ENCODE measurements around the gene PTEN.

PTEN gene

GRCh38 chr10:87847550-87847949 lies 15.9 kb upstream of the PTEN start:
- no peak for TF ChIP-seq YY1 (IDR thresholded peaks at IDR 0.05; ENCODE audit: low read depth)
- no peak for TF ChIP-seq TEAD4 (IDR thresholded peaks at IDR 0.05)
- no peak for TF ChIP-seq CREB1 (IDR thresholded peaks at IDR 0.05; ENCODE audit: low read depth)
- no peak for TF ChIP-seq REST (IDR thresholded peaks at IDR 0.05; ENCODE audit: low read depth)
- no peak for TF ChIP-seq ZBTB7A (IDR thresholded peaks at IDR 0.05; ENCODE audit: low read depth)
- TF ChIP-seq MAX (IDR thresholded peaks at IDR 0.05), result no peak
- no peak for TF ChIP-seq FOXM1 (IDR thresholded peaks at IDR 0.05; ENCODE audit: borderline replicate concordance, low read depth)
- TF ChIP-seq USF1 (IDR thresholded peaks at IDR 0.05), result no peak
- no peak for TF ChIP-seq CEBPB (IDR thresholded peaks at IDR 0.05)
- TF ChIP-seq TCF12 (IDR thresholded peaks at IDR 0.05; ENCODE audit: low read depth), result no peak
- TF ChIP-seq TAF1 (IDR thresholded peaks at IDR 0.05; ENCODE audit: low read depth), result no peak
- no peak for TF ChIP-seq RAD21 (IDR thresholded peaks at IDR 0.05; ENCODE audit: low read depth)
- no peak for TF ChIP-seq EP300 (IDR thresholded peaks at IDR 0.05; ENCODE audit: borderline replicate concordance)
- TF ChIP-seq NFIC (IDR thresholded peaks at IDR 0.05), result no peak

DNA sequence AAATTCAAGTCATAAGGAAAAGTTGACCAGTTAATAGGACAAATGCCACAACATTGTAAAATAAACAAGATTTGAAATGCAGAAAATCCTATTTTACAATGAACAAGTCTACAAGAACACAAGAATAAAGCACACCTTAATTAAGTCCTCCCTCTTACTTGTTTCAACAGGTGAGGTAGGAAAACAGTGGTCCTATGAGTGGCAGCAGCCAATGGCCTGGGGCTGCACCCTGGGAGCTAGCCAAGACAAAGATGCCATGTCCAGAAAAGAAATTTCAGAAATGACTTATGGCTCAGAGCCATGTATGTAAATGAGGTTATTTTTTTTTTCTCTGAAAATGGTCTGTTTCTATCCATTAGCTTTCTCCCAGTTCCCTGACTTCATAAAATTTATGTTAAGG lies 14.4 kb upstream of the PTEN start:
- peak; percentile 22; the same call in 1 of the 2 replicates for TF ChIP-seq NFIC (IDR thresholded peaks at IDR 0.05)
- TF ChIP-seq TEAD4 (IDR thresholded peaks at IDR 0.05), result no peak

DNA sequence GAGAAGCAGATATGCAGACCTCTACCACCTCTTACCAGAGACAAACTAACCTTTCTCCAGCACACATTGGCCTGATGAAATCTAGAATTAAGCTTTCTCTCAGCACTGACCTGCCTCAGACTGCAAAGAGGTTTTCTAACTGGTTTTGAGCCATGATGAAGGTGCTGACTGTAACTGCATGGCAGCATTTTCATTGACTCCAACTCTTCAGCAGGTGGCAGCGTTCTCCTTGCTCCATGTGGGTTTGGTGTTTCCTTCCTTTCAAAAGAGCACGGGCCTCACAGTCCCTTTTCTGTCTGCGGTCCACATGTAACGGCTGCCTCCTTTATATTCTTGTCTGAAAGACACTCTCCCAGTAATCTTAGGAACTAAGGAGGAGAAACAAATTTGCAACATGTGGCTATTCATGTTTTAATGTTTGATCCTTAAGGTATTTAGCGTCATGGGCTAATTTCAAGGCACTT lies 12.7 kb upstream of the PTEN start:
- TF ChIP-seq EP300 (IDR thresholded peaks at IDR 0.05; ENCODE audit: borderline replicate concordance), result no peak
- TF ChIP-seq RAD21 (IDR thresholded peaks at IDR 0.05; ENCODE audit: low read depth), result peak; percentile 94

DNA sequence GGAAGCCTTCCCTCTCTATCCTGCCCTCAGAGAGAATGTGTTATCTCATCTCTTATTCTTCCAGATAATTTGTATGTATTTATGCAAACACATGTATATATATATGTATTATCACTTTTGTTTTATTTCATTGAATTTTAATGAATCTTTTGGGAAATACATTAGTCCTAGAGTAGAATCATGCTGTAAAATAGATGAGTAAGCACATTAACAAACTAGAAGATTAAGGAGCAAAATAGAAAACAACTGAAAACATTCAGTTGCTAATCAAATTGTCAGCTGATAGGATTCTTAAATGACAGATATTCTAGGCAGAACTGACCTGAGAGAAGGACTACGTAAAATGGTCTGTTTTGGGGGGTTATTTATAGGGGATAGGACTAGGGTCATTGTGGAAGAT lies 11.3 kb upstream of the PTEN start:
- TF ChIP-seq CREB1 (IDR thresholded peaks at IDR 0.05; ENCODE audit: low read depth), result no peak
- no peak for TF ChIP-seq EP300 (IDR thresholded peaks at IDR 0.05; ENCODE audit: borderline replicate concordance)
- TF ChIP-seq YY1 (IDR thresholded peaks at IDR 0.05; ENCODE audit: low read depth), result no peak
- no peak for TF ChIP-seq TAF1 (IDR thresholded peaks at IDR 0.05; ENCODE audit: low read depth)
- TF ChIP-seq EGR1 (IDR thresholded peaks at IDR 0.05), result no peak
- TF ChIP-seq REST (IDR thresholded peaks at IDR 0.05; ENCODE audit: low read depth), result no peak
- no peak for TF ChIP-seq TCF12 (IDR thresholded peaks at IDR 0.05; ENCODE audit: low read depth)
- TF ChIP-seq NFIC (IDR thresholded peaks at IDR 0.05), result no peak
- no peak for TF ChIP-seq USF1 (IDR thresholded peaks at IDR 0.05)
- TF ChIP-seq FOXM1 (IDR thresholded peaks at IDR 0.05; ENCODE audit: borderline replicate concordance, low read depth), result no peak

GRCh38 chr10:87860156-87860795 lies 3.1 kb upstream of the PTEN start:
- TF ChIP-seq CEBPB (IDR thresholded peaks at IDR 0.05) (no peak), RAD21 (IDR thresholded peaks at IDR 0.05; ENCODE audit: low read depth) (peak; percentile 55)

DNA sequence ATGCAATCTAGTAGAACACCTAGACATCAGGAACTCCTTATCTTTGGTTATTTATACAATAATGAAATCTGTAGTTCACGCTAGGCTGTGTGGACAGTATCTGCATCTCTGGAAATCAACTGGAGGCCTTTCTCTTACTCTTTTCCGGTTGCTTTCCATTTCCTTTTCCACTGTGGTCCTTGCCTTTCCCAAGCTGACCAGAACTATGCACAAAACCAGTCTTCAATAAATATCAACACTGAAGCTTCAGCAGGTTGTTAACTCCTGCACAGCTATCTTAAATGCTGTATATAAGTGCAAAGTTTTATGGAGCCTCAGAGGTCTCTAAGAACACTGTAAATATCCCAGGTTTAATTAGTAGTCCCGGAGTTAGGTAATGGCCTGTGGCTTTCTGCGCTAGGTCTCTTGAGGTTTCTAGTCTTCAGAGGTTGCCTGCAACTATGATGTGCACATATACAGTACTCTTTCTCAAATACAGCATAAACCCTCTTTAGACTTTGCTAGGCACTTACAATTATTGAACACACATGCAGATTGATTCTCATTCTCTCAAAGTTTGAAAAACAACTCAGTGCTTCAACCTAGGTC lies 2.5 kb upstream of the PTEN start:
- TF ChIP-seq EGR1 (IDR thresholded peaks at IDR 0.05) (no peak), REST (IDR thresholded peaks at IDR 0.05; ENCODE audit: low read depth) (no peak), EP300 (IDR thresholded peaks at IDR 0.05; ENCODE audit: borderline replicate concordance) (no peak), USF1 (IDR thresholded peaks at IDR 0.05) (no peak), ZBTB7A (IDR thresholded peaks at IDR 0.05; ENCODE audit: low read depth) (no peak), CREB1 (IDR thresholded peaks at IDR 0.05; ENCODE audit: low read depth) (no peak), RAD21 (IDR thresholded peaks at IDR 0.05; ENCODE audit: low read depth) (no peak), MAX (IDR thresholded peaks at IDR 0.05) (no peak), NFIC (IDR thresholded peaks at IDR 0.05) (no peak), YY1 (IDR thresholded peaks at IDR 0.05; ENCODE audit: low read depth) (no peak), TEAD4 (IDR thresholded peaks at IDR 0.05) (no peak), CEBPB (IDR thresholded peaks at IDR 0.05) (no peak)
